ENCODE data around the gene THSD4. TPM values are rescaled to one million over a fixed set of nuclear protein-coding genes. Genes with fewer than 3 reads are reported as not detected.

Gene THSD4
- total RNA-seq, 2 experiments from 2014 or later, result not detected

- TF ChIP-seq, protein P1, sequence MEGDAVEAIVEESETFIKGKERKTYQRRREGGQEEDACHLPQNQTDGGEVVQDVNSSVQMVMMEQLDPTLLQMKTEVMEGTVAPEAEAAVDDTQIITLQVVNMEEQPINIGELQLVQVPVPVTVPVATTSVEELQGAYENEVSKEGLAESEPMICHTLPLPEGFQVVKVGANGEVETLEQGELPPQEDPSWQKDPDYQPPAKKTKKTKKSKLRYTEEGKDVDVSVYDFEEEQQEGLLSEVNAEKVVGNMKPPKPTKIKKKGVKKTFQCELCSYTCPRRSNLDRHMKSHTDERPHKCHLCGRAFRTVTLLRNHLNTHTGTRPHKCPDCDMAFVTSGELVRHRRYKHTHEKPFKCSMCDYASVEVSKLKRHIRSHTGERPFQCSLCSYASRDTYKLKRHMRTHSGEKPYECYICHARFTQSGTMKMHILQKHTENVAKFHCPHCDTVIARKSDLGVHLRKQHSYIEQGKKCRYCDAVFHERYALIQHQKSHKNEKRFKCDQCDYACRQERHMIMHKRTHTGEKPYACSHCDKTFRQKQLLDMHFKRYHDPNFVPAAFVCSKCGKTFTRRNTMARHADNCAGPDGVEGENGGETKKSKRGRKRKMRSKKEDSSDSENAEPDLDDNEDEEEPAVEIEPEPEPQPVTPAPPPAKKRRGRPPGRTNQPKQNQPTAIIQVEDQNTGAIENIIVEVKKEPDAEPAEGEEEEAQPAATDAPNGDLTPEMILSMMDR (IDR thresholded peaks at IDR 0.05), result no peak
- Mint-ChIP-seq H3K27ac (no peak overlapping the region), H3K4me1 (ENCODE audit: low read depth) (no peaks in the 10 kb centered on the region), H3K4me3 (no peak overlapping the region), H3K36me3 (ENCODE audit: low read depth) (no peaks in the 10 kb centered on the region), H3K27me3 (peaks cover 1% of the 10 kb centered on the region), H3K9me3 (no peaks in the 10 kb centered on the region)
- POLR2A ChIA-PET, result interaction anchor here (0.6 kb wide), 1 partner anchor 533 kb away, joined by 3 read pairs; no protein-coding TSS in a partner anchor
- ATAC-seq (no peak), DNase-seq (no peak)
- CTCF ChIA-PET, result no interaction called here
- intact Hi-C loops (cut with micrococcal nuclease), result no loop called here
These were observed 481.9 kb downstream of the THSD4 start for GRCh38 chr15:71597126-71597525.

DNA sequence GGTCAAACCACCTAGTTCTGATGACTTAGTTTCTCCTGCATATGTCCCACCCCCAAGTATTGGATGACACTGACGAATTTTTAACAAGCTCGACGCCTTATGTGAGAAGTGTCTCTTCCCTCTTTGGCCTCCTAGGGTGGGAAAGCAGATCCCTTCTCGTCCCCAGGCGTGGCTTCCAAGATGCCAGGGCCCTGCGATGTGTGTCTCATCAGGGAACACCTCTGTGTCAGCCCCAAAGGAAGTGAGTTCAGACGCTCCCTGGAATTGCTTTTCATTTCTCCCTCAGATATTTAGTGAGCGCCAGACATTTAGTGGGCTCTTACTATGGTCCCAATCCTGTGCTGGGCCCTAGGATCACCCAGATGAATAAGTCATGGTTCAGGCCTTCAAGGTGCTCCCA, 482.4 kb downstream of the THSD4 start:
- no peak for ATAC-seq
- Mint-ChIP-seq H3K9me3 (no peaks in the 10 kb centered on the region), H3K36me3 (ENCODE audit: low read depth) (no peaks in the 10 kb centered on the region), H3K4me3 (no peak overlapping the region), H3K27me3 (peaks cover 1% of the 10 kb centered on the region), H3K4me1 (ENCODE audit: low read depth) (no peaks in the 10 kb centered on the region), H3K27ac (no peak overlapping the region)
- intact Hi-C loops (cut with micrococcal nuclease), result no loop called here
- ChIA-PET POLR2A (no interaction called here), CTCF (no interaction called here)
- TF ChIP-seq, protein P1 (IDR thresholded peaks at IDR 0.05), result no peak
- DNase-seq, result no peak

DNA sequence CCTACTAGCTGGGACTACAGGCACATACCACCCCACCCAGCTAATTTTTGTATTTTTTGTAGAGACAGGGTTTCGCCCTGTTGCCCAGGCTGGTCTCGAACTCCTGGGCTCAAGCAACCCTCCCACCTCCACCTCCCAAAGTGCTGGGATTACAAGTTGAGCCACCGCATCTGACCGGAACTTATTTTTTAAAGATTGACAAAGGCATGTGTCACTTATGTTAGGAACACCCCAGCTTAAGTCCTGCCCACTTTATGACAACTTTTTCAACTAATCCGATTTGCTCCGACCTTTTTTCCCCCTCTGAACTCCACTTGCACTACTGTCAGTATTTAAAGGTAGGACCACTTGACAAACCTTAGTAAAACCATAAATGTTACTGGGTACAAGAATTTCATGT, 483.5 kb downstream of the THSD4 start:
- H3K27me3 Mint-ChIP-seq, result peaks cover 1% of the 10 kb centered on the region
- CTCF ChIA-PET, result no interaction called here
- no peaks in the 10 kb centered on the region for H3K4me1 Mint-ChIP-seq (ENCODE audit: low read depth)
- no peak for DNase-seq
- H3K4me3 Mint-ChIP-seq, result no peak overlapping the region
- no peaks in the 10 kb centered on the region for H3K9me3 Mint-ChIP-seq
- no peaks in the 10 kb centered on the region for H3K36me3 Mint-ChIP-seq (ENCODE audit: low read depth)
- TF ChIP-seq, protein P1 (IDR thresholded peaks at IDR 0.05), result no peak
- POLR2A ChIA-PET, result no interaction called here
- H3K27ac Mint-ChIP-seq, result no peak overlapping the region
- intact Hi-C loops (cut with micrococcal nuclease), result no loop called here
- no peak for ATAC-seq

GRCh38 chr15:71599418-71600151, 484.3 kb downstream of the THSD4 start:
- ATAC-seq (no peak), DNase-seq (no peak)
- ChIA-PET CTCF (no interaction called here), POLR2A (no interaction called here)
- TF ChIP-seq, protein P1 (IDR thresholded peaks at IDR 0.05), result no peak
- H3K4me3 Mint-ChIP-seq, result no peak overlapping the region
- no peaks in the 10 kb centered on the region for H3K4me1 Mint-ChIP-seq (ENCODE audit: low read depth)
- peaks cover 1% of the 10 kb centered on the region for H3K27me3 Mint-ChIP-seq
- no peaks in the 10 kb centered on the region for H3K36me3 Mint-ChIP-seq (ENCODE audit: low read depth)
- H3K9me3 Mint-ChIP-seq, result peaks cover 2% of the 10 kb centered on the region
- H3K27ac Mint-ChIP-seq, result no peak overlapping the region
- intact Hi-C loops (cut with micrococcal nuclease), result no loop called here

GRCh38 chr15:71600237-71600636, 485.0 kb downstream of the THSD4 start:
- intact Hi-C loops (cut with micrococcal nuclease), result no loop called here
- TF ChIP-seq, protein P1 (IDR thresholded peaks at IDR 0.05), result no peak
- ChIA-PET POLR2A (no interaction called here), CTCF (no interaction called here)
- ATAC-seq (no peak), DNase-seq (no peak)
- H3K4me1 Mint-ChIP-seq (ENCODE audit: low read depth), result no peaks in the 10 kb centered on the region
- no peak overlapping the region for H3K4me3 Mint-ChIP-seq
- no peak overlapping the region for H3K27ac Mint-ChIP-seq
- H3K9me3 Mint-ChIP-seq, result peaks cover 2% of the 10 kb centered on the region
- no peaks in the 10 kb centered on the region for H3K36me3 Mint-ChIP-seq (ENCODE audit: low read depth)
- peaks cover 2% of the 10 kb centered on the region for H3K27me3 Mint-ChIP-seq

Measured in activated CD8-positive, alpha-beta T cell treated with anti-CD3 and anti-CD28 coated beads for 36 hours (primary cell).